WTC11 (cell line): ENCODE data around the gene ERMP1. TPM values are rescaled to one million over a fixed set of nuclear protein-coding genes. Genes with fewer than 3 reads are reported as not detected.

ENCODE experiments used
- ATAC-seq: fragments of 200-7000 bp; cut with Tn5 transposase; 2 replicates; pipeline ENCODE4 v1.10.0; 2021; ENCODE audit warnings: mild to moderate bottlenecking, moderate library complexity
- CTCF ChIA-PET: fragments of 300-600 bp; sonication (Branson Sonifier 250); formaldehyde crosslinking; loops from one replicate; lab custom pipeline; 2021; ENCODE audit warnings: antibody characterized with exemption; lab: Charles Lee
- POLR2A ChIA-PET: fragments of 350-600 bp; sonication (Branson Sonifier 250); formaldehyde crosslinking; loops from one replicate; lab custom pipeline; 2021; ENCODE audit warnings: antibody characterized with exemption; lab: Charles Lee
- DNase-seq: peaks from one replicate; pipeline ENCODE4 v3.0.0; 2021; ENCODE audit warnings: low spot score
- H3K27ac Mint-ChIP-seq: 2 replicates; pipeline ENCODE4 v1.8.0; 2021; ENCODE audit warnings: mixed read lengths
- H3K27me3 Mint-ChIP-seq: 2 replicates; pipeline ENCODE4 v1.8.0; 2021; ENCODE audit warnings: low read depth, mild to moderate bottlenecking, moderate library complexity, mixed read lengths
- H3K36me3 Mint-ChIP-seq: 2 replicates; pipeline ENCODE4 v1.8.0; 2021; ENCODE audit warnings: mixed read lengths
- H3K4me1 Mint-ChIP-seq: 2 replicates; pipeline ENCODE4 v1.8.0; 2022; ENCODE audit warnings: mixed read lengths
- H3K4me3 Mint-ChIP-seq: 2 replicates; pipeline ENCODE4 v1.8.0; 2021; ENCODE audit warnings: mild to moderate bottlenecking, moderate library complexity, mixed read lengths
- H3K9me3 Mint-ChIP-seq: 2 replicates; pipeline ENCODE4 v1.8.0; 2021; ENCODE audit warnings: mixed read lengths
- ATF3 ChIP-seq: sonication (generic); formaldehyde crosslinking; conservative IDR thresholded peaks from 2 replicates; pipeline ENCODE4 v1.8.1; 2022; ENCODE audit warnings: mild to moderate bottlenecking, missing genetic modification reagents
- CBFB ChIP-seq: sonication (generic); formaldehyde crosslinking; IDR thresholded peaks from 2 replicates; pipeline ENCODE4 v1.8.1; 2022; ENCODE audit warnings: mild to moderate bottlenecking, low read depth, missing genetic modification reagents
- CREB1 ChIP-seq: sonication (generic); formaldehyde crosslinking; IDR thresholded peaks from 2 replicates; pipeline ENCODE4 v1.8.0; 2023; ENCODE audit warnings: mild to moderate bottlenecking, missing genetic modification reagents
- FOXJ3 ChIP-seq: sonication (generic); formaldehyde crosslinking; IDR thresholded peaks from 2 replicates; pipeline ENCODE4 v1.9.0; 2021; ENCODE audit warnings: missing genetic modification reagents, mild to moderate bottlenecking, borderline replicate concordance
- MLX ChIP-seq: sonication (generic); formaldehyde crosslinking; IDR thresholded peaks from 2 replicates; pipeline ENCODE4 v1.8.1; 2023; ENCODE audit warnings: mild to moderate bottlenecking, missing genetic modification reagents, moderate library complexity
- NFATC4 ChIP-seq: fragments of 250-450 bp; sonication (Bioruptor Pico); IDR thresholded peaks from 2 replicates; pipeline ENCODE4 v1.9.0; 2021; ENCODE audit warnings: mild to moderate bottlenecking
- NFE2L1 ChIP-seq: sonication (generic); formaldehyde crosslinking; IDR thresholded peaks from 2 replicates; pipeline ENCODE4 v1.8.1; 2023; ENCODE audit warnings: missing genetic modification reagents
- PRRX2 ChIP-seq: fragments of 250-450 bp; sonication (Bioruptor Pico); IDR thresholded peaks from 2 replicates; pipeline ENCODE4 v1.8.0; 2021; ENCODE audit warnings: mild to moderate bottlenecking
- RELA ChIP-seq: sonication (generic); formaldehyde crosslinking; IDR thresholded peaks from 2 replicates; pipeline ENCODE4 v1.8.1; 2022; ENCODE audit warnings: missing genetic modification reagents, mild to moderate bottlenecking, borderline replicate concordance
- RORB ChIP-seq: fragments of 250-450 bp; sonication (Bioruptor Pico); IDR thresholded peaks from 2 replicates; pipeline ENCODE4 v1.9.0; 2021; ENCODE audit warnings: mild to moderate bottlenecking
- SMAD3 ChIP-seq: sonication (generic); formaldehyde crosslinking; IDR thresholded peaks from 2 replicates; pipeline ENCODE4 v1.8.0; 2022; ENCODE audit warnings: missing genetic modification reagents, mild to moderate bottlenecking, borderline replicate concordance
- SOX15 ChIP-seq: fragments of 250-450 bp; sonication (Bioruptor Pico); IDR thresholded peaks from 2 replicates; pipeline ENCODE4 v1.9.0; 2021; ENCODE audit warnings: mild to moderate bottlenecking
- TCF7 ChIP-seq: sonication (generic); formaldehyde crosslinking; IDR thresholded peaks from 2 replicates; pipeline ENCODE4 v1.8.0; 2022; ENCODE audit warnings: mild to moderate bottlenecking, low read depth, missing genetic modification reagents, moderate library complexity
- TP53 ChIP-seq: sonication (generic); formaldehyde crosslinking; IDR thresholded peaks from 2 replicates; pipeline ENCODE4 v1.8.1; 2023; ENCODE audit warnings: mild to moderate bottlenecking, missing genetic modification reagents
- ZBTB21 ChIP-seq: sonication (generic); formaldehyde crosslinking; IDR thresholded peaks from 2 replicates; pipeline ENCODE4 v1.8.1; 2023; ENCODE audit warnings: mild to moderate bottlenecking, missing genetic modification reagents, borderline replicate concordance
- ZNF219 ChIP-seq: sonication (generic); formaldehyde crosslinking; IDR thresholded peaks from 2 replicates; pipeline ENCODE4 v1.8.0; 2023; ENCODE audit warnings: missing genetic modification reagents, mild to moderate bottlenecking, borderline replicate concordance
- ZNF263 ChIP-seq: sonication (generic); formaldehyde crosslinking; IDR thresholded peaks from 2 replicates; pipeline ENCODE4 v1.8.1; 2022; ENCODE audit warnings: low read depth, mild to moderate bottlenecking, moderate library complexity, missing genetic modification reagents
- ZNF423 ChIP-seq: fragments of 250-450 bp; sonication (Bioruptor Pico); IDR thresholded peaks from 2 replicates; pipeline ENCODE4 v2.1.2; 2022; ENCODE audit warnings: mild to moderate bottlenecking, moderate library complexity
- ZNF532 ChIP-seq: fragments of 250-450 bp; sonication (Bioruptor Pico); IDR thresholded peaks from 2 replicates; pipeline ENCODE4 v1.9.0; 2021; ENCODE audit warnings: mild to moderate bottlenecking, borderline replicate concordance
- total RNA-seq: library from RNA; stranded (reverse); gene quantifications from 3 replicates; pipeline ENCODE4 v1.2.3, GENCODE V29; 2021
- TF ChIP-seq, protein P1 (sequence below): fragments of 250-450 bp; sonication (Bioruptor Pico); IDR thresholded peaks from 2 replicates; pipeline ENCODE4 v2.1.2; 2022; ENCODE audit warnings: mild to moderate bottlenecking, moderate library complexity
- TF ChIP-seq, protein P2 (sequence below): sonication (generic); formaldehyde crosslinking; IDR thresholded peaks from 2 replicates; pipeline ENCODE4 v1.8.0; 2022; ENCODE audit warnings: mild to moderate bottlenecking, missing genetic modification reagents
- TF ChIP-seq, protein P3 (sequence below): sonication (generic); formaldehyde crosslinking; IDR thresholded peaks from 2 replicates; pipeline ENCODE4 v1.8.0; 2022; ENCODE audit warnings: missing genetic modification reagents

ERMP1 gene
- total RNA-seq, 1 experiment from 2014 or later: 25.4 TPM

- TF ChIP-seq TCF7 (CRISPR knock-in tag): no peak
- TF ChIP-seq, protein P1, sequence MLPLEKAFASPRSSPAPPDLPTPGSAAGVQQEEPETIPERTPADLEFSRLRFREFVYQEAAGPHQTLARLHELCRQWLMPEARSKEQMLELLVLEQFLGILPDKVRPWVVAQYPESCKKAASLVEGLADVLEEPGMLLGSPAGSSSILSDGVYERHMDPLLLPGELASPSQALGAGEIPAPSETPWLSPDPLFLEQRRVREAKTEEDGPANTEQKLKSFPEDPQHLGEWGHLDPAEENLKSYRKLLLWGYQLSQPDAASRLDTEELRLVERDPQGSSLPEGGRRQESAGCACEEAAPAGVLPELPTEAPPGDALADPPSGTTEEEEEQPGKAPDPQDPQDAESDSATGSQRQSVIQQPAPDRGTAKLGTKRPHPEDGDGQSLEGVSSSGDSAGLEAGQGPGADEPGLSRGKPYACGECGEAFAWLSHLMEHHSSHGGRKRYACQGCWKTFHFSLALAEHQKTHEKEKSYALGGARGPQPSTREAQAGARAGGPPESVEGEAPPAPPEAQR (CRISPR knock-in tag): no peak
- TF ChIP-seq PRRX2: no peak
Observed at GRCh38 chr9:5839572-5839902, 6.6 kb upstream of the ERMP1 start (continued).

- CTCF ChIA-PET: no interaction called here
- POLR2A ChIA-PET: no interaction called here
- ATAC-seq (peak; percentile 47), DNase-seq (no peak)
- H3K4me3 Mint-ChIP-seq: no peak overlapping the region
- TF ChIP-seq TP53 (CRISPR knock-in tag): no peak
- TF ChIP-seq ZNF423: no peak
- TF ChIP-seq MLX: no peak
- TF ChIP-seq NFE2L1 (CRISPR knock-in tag): peak; percentile 77; the same call in 1 of the 2 replicates
- no peak for TF ChIP-seq SMAD3 (CRISPR knock-in tag)
- no peak for TF ChIP-seq CBFB (CRISPR knock-in tag)
- no peak for TF ChIP-seq RORB
- TF ChIP-seq, protein P2, sequence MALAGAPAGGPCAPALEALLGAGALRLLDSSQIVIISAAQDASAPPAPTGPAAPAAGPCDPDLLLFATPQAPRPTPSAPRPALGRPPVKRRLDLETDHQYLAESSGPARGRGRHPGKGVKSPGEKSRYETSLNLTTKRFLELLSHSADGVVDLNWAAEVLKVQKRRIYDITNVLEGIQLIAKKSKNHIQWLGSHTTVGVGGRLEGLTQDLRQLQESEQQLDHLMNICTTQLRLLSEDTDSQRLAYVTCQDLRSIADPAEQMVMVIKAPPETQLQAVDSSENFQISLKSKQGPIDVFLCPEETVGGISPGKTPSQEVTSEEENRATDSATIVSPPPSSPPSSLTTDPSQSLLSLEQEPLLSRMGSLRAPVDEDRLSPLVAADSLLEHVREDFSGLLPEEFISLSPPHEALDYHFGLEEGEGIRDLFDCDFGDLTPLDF (CRISPR knock-in tag): no peak
- H3K9me3 Mint-ChIP-seq: peaks cover 10% of the 10 kb centered on the region
- no peaks in the 10 kb centered on the region for H3K27me3 Mint-ChIP-seq
- H3K27ac Mint-ChIP-seq: no peak overlapping the region
- peaks cover 5% of the 10 kb centered on the region; the same call in 1 of the 2 replicates for H3K36me3 Mint-ChIP-seq
- peaks cover 36% of the 10 kb centered on the region for H3K4me1 Mint-ChIP-seq
Observed at GRCh38 chr9:5838884-5839571, 6.1 kb upstream of the ERMP1 start.

DNA sequence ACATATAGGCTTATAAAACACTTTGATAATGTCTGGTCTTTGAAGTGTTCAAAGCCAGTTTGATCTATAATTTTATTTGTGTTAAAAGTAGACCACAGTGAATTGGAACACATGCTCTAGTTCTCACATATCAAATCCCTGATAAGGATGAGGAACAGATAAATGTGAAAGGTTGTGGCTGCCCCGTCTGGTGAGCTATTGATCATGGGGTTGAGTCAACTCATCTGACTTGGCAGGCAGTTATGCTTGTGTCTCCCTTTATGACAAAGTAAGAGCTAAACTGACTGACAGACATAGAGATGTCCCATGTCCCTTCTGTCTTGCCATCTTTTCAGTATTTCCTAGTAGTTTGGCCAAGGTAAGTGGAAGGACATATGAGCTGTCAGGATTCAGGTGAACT lies 2.9 kb upstream of the ERMP1 start:
- Mint-ChIP-seq H3K4me3 (no peak overlapping the region), H3K27me3 (no peaks in the 10 kb centered on the region; the same call in 1 of the 2 replicates), H3K4me1 (peaks cover 46% of the 10 kb centered on the region), H3K9me3 (no peaks in the 10 kb centered on the region), H3K36me3 (no peaks in the 10 kb centered on the region), H3K27ac (no peak overlapping the region; the same call in 1 of the 2 replicates)
- CTCF ChIA-PET: interaction anchor here (1.0 to 1.1 kb wide), 2 partner anchors 41 to 51 kb away, joined by 3 read pairs; no protein-coding TSS in a partner anchor
- ATAC-seq (no peak), DNase-seq (no peak)
- POLR2A ChIA-PET: interaction anchor here (0.6 kb wide), 1 partner anchor 1158 kb away, joined by 5 read pairs; no protein-coding TSS in a partner anchor
- TF ChIP-seq FOXJ3 (CRISPR knock-in tag) (no peak), ZBTB21 (no peak), ZNF532 (CRISPR knock-in tag) (no peak), CREB1 (CRISPR knock-in tag) (no peak), ATF3 (CRISPR knock-in tag) (no peak), RELA (no peak), PRRX2 (no peak), ZNF263 (no peak), SOX15 (CRISPR knock-in tag) (no peak), ZNF219 (CRISPR knock-in tag) (no peak), NFATC4 (CRISPR knock-in tag) (no peak)
- TF ChIP-seq, protein P3, sequence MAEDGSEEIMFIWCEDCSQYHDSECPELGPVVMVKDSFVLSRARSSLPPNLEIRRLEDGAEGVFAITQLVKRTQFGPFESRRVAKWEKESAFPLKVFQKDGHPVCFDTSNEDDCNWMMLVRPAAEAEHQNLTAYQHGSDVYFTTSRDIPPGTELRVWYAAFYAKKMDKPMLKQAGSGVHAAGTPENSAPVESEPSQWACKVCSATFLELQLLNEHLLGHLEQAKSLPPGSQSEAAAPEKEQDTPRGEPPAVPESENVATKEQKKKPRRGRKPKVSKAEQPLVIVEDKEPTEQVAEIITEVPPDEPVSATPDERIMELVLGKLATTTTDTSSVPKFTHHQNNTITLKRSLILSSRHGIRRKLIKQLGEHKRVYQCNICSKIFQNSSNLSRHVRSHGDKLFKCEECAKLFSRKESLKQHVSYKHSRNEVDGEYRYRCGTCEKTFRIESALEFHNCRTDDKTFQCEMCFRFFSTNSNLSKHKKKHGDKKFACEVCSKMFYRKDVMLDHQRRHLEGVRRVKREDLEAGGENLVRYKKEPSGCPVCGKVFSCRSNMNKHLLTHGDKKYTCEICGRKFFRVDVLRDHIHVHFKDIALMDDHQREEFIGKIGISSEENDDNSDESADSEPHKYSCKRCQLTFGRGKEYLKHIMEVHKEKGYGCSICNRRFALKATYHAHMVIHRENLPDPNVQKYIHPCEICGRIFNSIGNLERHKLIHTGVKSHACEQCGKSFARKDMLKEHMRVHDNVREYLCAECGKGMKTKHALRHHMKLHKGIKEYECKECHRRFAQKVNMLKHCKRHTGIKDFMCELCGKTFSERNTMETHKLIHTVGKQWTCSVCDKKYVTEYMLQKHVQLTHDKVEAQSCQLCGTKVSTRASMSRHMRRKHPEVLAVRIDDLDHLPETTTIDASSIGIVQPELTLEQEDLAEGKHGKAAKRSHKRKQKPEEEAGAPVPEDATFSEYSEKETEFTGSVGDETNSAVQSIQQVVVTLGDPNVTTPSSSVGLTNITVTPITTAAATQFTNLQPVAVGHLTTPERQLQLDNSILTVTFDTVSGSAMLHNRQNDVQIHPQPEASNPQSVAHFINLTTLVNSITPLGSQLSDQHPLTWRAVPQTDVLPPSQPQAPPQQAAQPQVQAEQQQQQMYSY: no peak
